DND-41 (cell line): Measurements from ENCODE around the gene SLX4.

Experiments used
- EZH2 ChIP-seq: IDR thresholded peaks from 3 replicates; pipeline ENCODE4 v1.6.1; 2012; ENCODE audit warnings: borderline replicate concordance, low read depth, mild to moderate bottlenecking, moderate library complexity, low read length, inconsistent platforms; ENCODE audit not compliant: severe bottlenecking
- TF ChIP-seq, protein P1 (sequence below): IDR thresholded peaks from 2 replicates; pipeline ENCODE4 v1.5.1; 2012; ENCODE audit warnings: borderline replicate concordance, low read length, moderate library complexity, mild to moderate bottlenecking; ENCODE audit not compliant: poor library complexity, severe bottlenecking; ENCODE audit errors: extremely low read depth

DNA sequence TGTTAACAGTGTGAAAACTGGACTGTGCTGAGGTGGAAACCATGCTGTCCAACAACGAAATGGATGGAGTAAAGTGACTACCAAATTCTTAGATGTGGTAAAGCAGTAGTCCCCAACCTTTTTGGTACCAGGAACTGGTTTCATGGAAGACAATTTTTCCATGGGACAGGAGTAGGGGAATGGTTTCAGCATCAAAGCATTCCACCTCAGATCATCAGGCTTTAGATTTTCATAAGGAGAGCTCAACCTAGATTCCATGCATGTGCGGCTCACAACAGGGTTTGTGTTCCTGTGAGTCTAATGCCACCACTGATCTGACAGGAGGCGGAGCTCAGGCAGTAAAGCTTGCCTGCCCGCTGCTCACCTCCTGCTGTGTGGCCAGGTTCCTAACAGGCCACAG is 11.5 kb downstream of the SLX4 start:
- no peak for TF ChIP-seq EZH2
- TF ChIP-seq, protein P1, sequence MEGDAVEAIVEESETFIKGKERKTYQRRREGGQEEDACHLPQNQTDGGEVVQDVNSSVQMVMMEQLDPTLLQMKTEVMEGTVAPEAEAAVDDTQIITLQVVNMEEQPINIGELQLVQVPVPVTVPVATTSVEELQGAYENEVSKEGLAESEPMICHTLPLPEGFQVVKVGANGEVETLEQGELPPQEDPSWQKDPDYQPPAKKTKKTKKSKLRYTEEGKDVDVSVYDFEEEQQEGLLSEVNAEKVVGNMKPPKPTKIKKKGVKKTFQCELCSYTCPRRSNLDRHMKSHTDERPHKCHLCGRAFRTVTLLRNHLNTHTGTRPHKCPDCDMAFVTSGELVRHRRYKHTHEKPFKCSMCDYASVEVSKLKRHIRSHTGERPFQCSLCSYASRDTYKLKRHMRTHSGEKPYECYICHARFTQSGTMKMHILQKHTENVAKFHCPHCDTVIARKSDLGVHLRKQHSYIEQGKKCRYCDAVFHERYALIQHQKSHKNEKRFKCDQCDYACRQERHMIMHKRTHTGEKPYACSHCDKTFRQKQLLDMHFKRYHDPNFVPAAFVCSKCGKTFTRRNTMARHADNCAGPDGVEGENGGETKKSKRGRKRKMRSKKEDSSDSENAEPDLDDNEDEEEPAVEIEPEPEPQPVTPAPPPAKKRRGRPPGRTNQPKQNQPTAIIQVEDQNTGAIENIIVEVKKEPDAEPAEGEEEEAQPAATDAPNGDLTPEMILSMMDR = no peak
